Ishikawa (cell line): ENCODE results near the gene HYDIN.

Experiments
- CEBPB ChIP-seq: IDR thresholded peaks from 2 replicates; pipeline ENCODE4 v1.6.1; 2012
- CREB1 ChIP-seq: IDR thresholded peaks from 2 replicates; pipeline ENCODE4 v1.6.1; 2012; ENCODE audit warnings: low read depth
- EGR1 ChIP-seq: IDR thresholded peaks from 2 replicates; pipeline ENCODE4 v1.6.1; 2012
- EP300 ChIP-seq: IDR thresholded peaks from 2 replicates; pipeline ENCODE4 v1.6.1; 2012; ENCODE audit warnings: borderline replicate concordance
- FOXM1 ChIP-seq: IDR thresholded peaks from 2 replicates; pipeline ENCODE4 v1.6.1; 2012; ENCODE audit warnings: low read depth, borderline replicate concordance
- MAX ChIP-seq: IDR thresholded peaks from 2 replicates; pipeline ENCODE4 v1.6.1; 2012
- NFIC ChIP-seq: IDR thresholded peaks from 2 replicates; pipeline ENCODE4 v1.6.1; 2012
- RAD21 ChIP-seq: IDR thresholded peaks from 2 replicates; pipeline ENCODE4 v1.6.1; 2012; ENCODE audit warnings: low read depth
- REST ChIP-seq: IDR thresholded peaks from 2 replicates; pipeline ENCODE4 v1.6.1; 2012; ENCODE audit warnings: low read depth, mild to moderate bottlenecking
- TAF1 ChIP-seq: IDR thresholded peaks from 2 replicates; pipeline ENCODE4 v1.6.1; 2012; ENCODE audit warnings: low read depth, mild to moderate bottlenecking
- TCF12 ChIP-seq: IDR thresholded peaks from 2 replicates; pipeline ENCODE4 v1.6.1; 2012; ENCODE audit warnings: low read depth
- TEAD4 ChIP-seq: IDR thresholded peaks from 2 replicates; pipeline ENCODE4 v1.6.1; 2012
- USF1 ChIP-seq: IDR thresholded peaks from 2 replicates; pipeline ENCODE4 v1.6.1; 2012
- YY1 ChIP-seq: IDR thresholded peaks from 2 replicates; pipeline ENCODE4 v1.6.1; 2012; ENCODE audit warnings: low read depth
- ZBTB7A ChIP-seq: IDR thresholded peaks from 2 replicates; pipeline ENCODE4 v1.6.1; 2012; ENCODE audit warnings: low read depth

Gene HYDIN

GRCh38 chr16:71201054-71201453 lies 29.5 kb downstream of the HYDIN start:
- TF ChIP-seq EP300 (no peak), USF1 (no peak), REST (no peak), TCF12 (no peak)

- TF ChIP-seq YY1 (no peak), CEBPB (no peak), RAD21 (no peak), EGR1 (no peak), MAX (no peak), REST (no peak), TEAD4 (no peak), ZBTB7A (no peak)
Observed at GRCh38 chr16:71198408-71198807, 32.1 kb downstream of the HYDIN start.

GRCh38 chr16:71192387-71192786 lies 38.1 kb downstream of the HYDIN start:
- TF ChIP-seq FOXM1 (no peak), RAD21 (no peak), REST (no peak), YY1 (no peak), TCF12 (no peak), EP300 (no peak), ZBTB7A (no peak), USF1 (no peak), TAF1 (no peak), EGR1 (no peak), TEAD4 (no peak), CEBPB (no peak), NFIC (no peak), CREB1 (no peak), MAX (no peak)

GRCh38 chr16:71188956-71189712 lies 41.4 kb downstream of the HYDIN start:
- TF ChIP-seq CREB1 = no peak
- no peak for TF ChIP-seq YY1
- no peak for TF ChIP-seq FOXM1
- no peak for TF ChIP-seq NFIC
- no peak for TF ChIP-seq TEAD4
- no peak for TF ChIP-seq TAF1
- TF ChIP-seq USF1 = no peak
- no peak for TF ChIP-seq REST
- TF ChIP-seq ZBTB7A = no peak
- TF ChIP-seq EGR1 = no peak
